Liver (tissue), 9 donors: Measurements from ENCODE around the gene NT5C2. TPM values are rescaled to one million over a fixed set of nuclear protein-coding genes. Genes with fewer than 3 reads are reported as not detected.
"Not testable (repeated sequence)": the region's sequence is repeated elsewhere in the genome, so short reads cannot be mapped to it uniquely, and the experiment has no call there.

ENCODE experiments used
- DNase-seq: peaks from one replicate; pipeline ENCODE4 v3.0.0-alpha.2; 2017; ENCODE audit warnings: low spot score
- H3K27ac ChIP-seq, 2 donors: one replicate each; pipeline ENCODE4 v1.7.0; 2013; ENCODE audit warnings: inconsistent platforms in 2 of 2, low read length in 2 of 2, control low read depth in 1 of 2, low read depth in 1 of 2, mild to moderate bottlenecking in 1 of 2
- H3K27me3 ChIP-seq, 4 donors: one replicate each; pipeline versions ENCODE4 v1.6.1 to v1.7.0; 2013; ENCODE audit warnings: low read length in 3 of 4, inconsistent platforms in 1 of 4, mild to moderate bottlenecking in 1 of 4, moderate library complexity in 1 of 4; ENCODE audit not compliant: control insufficient read depth in 4 of 4, insufficient read depth in 4 of 4
- H3K36me3 ChIP-seq, 4 donors: one replicate each; pipeline versions ENCODE4 v1.6.1 to v1.7.0; 2013; ENCODE audit warnings: low read length in 3 of 4, mild to moderate bottlenecking in 3 of 4, low read depth in 1 of 4, moderate library complexity in 1 of 4; ENCODE audit not compliant: control insufficient read depth in 4 of 4, insufficient read depth in 3 of 4
- H3K4me1 ChIP-seq, 4 donors: one replicate each; pipeline versions ENCODE4 v1.6.1 to v1.7.0; 2013; ENCODE audit warnings: low read length in 3 of 4, mild to moderate bottlenecking in 3 of 4, moderate library complexity in 1 of 4; ENCODE audit not compliant: control insufficient read depth in 4 of 4, insufficient read depth in 4 of 4
- H3K4me3 ChIP-seq, 3 donors: one replicate each; pipeline versions ENCODE4 v1.6.1 to v1.7.0; 2013; ENCODE audit warnings: low read length in 3 of 3, control low read depth in 1 of 3, low read depth in 1 of 3, mild to moderate bottlenecking in 1 of 3
- H3K9ac ChIP-seq, 2 donors: one replicate each; pipeline ENCODE4 v1.7.0; 2013; ENCODE audit warnings: low read length in 2 of 2, mild to moderate bottlenecking in 2 of 2, moderate library complexity in 2 of 2, control low read depth in 1 of 2, low read depth in 1 of 2
- H3K9me3 ChIP-seq, 4 donors: one replicate each; pipeline versions ENCODE4 v1.6.1 to v1.7.0; 2013; ENCODE audit warnings: low read length in 3 of 4; ENCODE audit not compliant: control insufficient read depth in 4 of 4
- FOXA2 ChIP-seq: IDR thresholded peaks from 2 replicates; pipeline ENCODE4 v1.6.1; 2016; ENCODE audit warnings: antibody characterized with exemption
- GABPA ChIP-seq, 2 donors: IDR thresholded peaks in 1 of 2; conservative IDR thresholded peaks in 1 of 2; 2 replicates each; pipeline ENCODE4 v1.6.1; 2016; ENCODE audit warnings: antibody characterized with exemption in 2 of 2, mild to moderate bottlenecking in 1 of 2, moderate library complexity in 1 of 2
- HNF4G ChIP-seq: IDR thresholded peaks from 2 replicates; pipeline ENCODE4 v1.6.1; 2016; ENCODE audit warnings: antibody characterized with exemption
- RAD21 ChIP-seq, 2 donors: IDR thresholded peaks; 2 replicates each; pipeline ENCODE4 v1.6.1; 2016; ENCODE audit warnings: antibody characterized with exemption in 2 of 2, mild to moderate bottlenecking in 2 of 2
- YY1 ChIP-seq: IDR thresholded peaks from 2 replicates; pipeline ENCODE4 v1.6.1; 2016; ENCODE audit warnings: antibody characterized with exemption, mild to moderate bottlenecking
- WGBS: extraction: QIAGEN DNeasy Blood & Tissue Kit; methylation state at CpG from one replicate; pipeline ENCODE4 v1.1.7; 2013; 5-methylcytosine and 5-hydroxymethylcytosine counted together
- polyA plus RNA-seq, 2 donors: library from polyadenylated mRNA; stranded (reverse) in 1 of 2; unstranded in 1 of 2; fragments of 200-250 nt in 1 of 2; fragments of >200 nt in 1 of 2; fragmentation: Nextera tagmentation in 1 of 2; extraction: Ambion mirVana in 1 of 2; gene quantifications; one replicate each; pipeline versions ENCODE4 v1.2.1 to v1.2.3, GENCODE V29; 2013 to 2015
- total RNA-seq, 2 donors: library from RNA; depleted of rRNA; stranded (reverse); fragments of >200 nt; gene quantifications; one replicate each; pipeline ENCODE4 v1.2.3, GENCODE V29; 2014
- TF ChIP-seq, protein P1 (sequence below): IDR thresholded peaks from 2 replicates; pipeline ENCODE4 v1.6.1; 2016; ENCODE audit warnings: antibody characterized with exemption
- TF ChIP-seq, protein P2 (sequence below): fragments of 150-350 bp; IDR thresholded peaks from 2 replicates; pipeline ENCODE4 v1.5.1; 2017; ENCODE audit warnings: improper control_type of control experiment, low read depth, low read length; ENCODE audit not compliant: missing input control
- donor health status: healthy.
- donor health status: healthy.
- donor health status: healthy.
- donor health status: healthy.
- donor health status: healthy.

NT5C2 gene
- total and polyA plus RNA-seq, 4 donors: 14.4 to 65.3 (median 33.0) TPM

DNA sequence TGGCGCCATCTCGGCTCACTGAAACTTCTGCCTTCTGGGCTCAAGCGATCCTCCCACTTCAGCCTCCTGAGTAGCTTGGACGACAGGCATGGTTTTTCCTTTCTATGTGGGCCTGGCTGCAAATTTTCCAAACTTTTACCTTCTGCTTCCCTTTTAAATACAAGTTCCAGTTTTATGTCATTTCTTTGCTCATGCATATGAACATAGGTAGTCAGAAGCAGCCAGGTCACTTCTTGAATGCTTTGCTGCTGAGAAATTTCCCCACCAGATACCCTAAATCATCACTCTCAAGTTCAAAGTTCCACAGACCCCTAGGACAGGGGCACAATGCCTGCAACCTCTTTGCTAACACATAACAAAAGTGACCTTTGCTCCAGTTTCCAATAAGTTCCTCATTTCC, 31.1 kb upstream of the NT5C2 start:
- no peaks in the 10 kb centered on the region for H3K36me3 ChIP-seq
- H3K9me3 ChIP-seq: peaks cover 0 to 6% (median under 1%) of the 10 kb centered on the region in 4 donors
- H3K27ac ChIP-seq: no peak overlapping the region
- no peak overlapping the region for H3K9ac ChIP-seq
- H3K4me1 ChIP-seq: no peaks in the 10 kb centered on the region
- no peak overlapping the region for H3K4me3 ChIP-seq
- no peaks in the 10 kb centered on the region for H3K27me3 ChIP-seq
- WGBS: 90% methylated on average over 4 of the region's 4 CpGs
- DNase-seq: no peak
- TF ChIP-seq GABPA (IDR thresholded peaks at IDR 0.05 in 1 of 2, conservative IDR thresholded peaks at IDR 0.05 in 1 of 2) (no peak), HNF4G (no peak)
- TF ChIP-seq, protein P1, sequence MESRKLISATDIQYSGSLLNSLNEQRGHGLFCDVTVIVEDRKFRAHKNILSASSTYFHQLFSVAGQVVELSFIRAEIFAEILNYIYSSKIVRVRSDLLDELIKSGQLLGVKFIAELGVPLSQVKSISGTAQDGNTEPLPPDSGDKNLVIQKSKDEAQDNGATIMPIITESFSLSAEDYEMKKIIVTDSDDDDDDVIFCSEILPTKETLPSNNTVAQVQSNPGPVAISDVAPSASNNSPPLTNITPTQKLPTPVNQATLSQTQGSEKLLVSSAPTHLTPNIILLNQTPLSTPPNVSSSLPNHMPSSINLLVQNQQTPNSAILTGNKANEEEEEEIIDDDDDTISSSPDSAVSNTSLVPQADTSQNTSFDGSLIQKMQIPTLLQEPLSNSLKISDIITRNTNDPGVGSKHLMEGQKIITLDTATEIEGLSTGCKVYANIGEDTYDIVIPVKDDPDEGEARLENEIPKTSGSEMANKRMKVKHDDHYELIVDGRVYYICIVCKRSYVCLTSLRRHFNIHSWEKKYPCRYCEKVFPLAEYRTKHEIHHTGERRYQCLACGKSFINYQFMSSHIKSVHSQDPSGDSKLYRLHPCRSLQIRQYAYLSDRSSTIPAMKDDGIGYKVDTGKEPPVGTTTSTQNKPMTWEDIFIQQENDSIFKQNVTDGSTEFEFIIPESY: no peak

DNA sequence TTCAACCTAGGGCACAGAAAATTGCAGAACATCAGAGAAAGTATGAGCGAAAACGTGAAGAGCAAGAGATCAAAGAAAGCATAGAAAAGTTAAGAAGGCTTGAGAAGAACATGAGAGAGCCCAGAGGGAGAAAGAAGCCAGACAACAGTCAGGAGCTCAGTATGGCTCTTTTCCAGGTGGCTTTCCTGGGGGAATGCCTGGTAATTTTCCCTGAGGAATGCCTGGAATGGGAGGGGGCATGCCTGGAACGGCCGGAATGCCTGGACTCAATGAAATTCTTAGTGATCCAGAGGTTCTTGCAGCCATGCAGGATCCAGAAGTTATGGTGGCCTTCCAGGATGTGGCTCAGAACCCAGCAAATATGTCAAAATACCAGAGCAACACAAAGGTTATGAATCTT, 23.3 kb upstream of the NT5C2 start:
- not testable (repeated sequence) for H3K36me3 ChIP-seq, H3K4me3 ChIP-seq, DNase-seq, H3K9ac ChIP-seq, H3K9me3 ChIP-seq, H3K4me1 ChIP-seq, H3K27ac ChIP-seq, H3K27me3 ChIP-seq
- 63% methylated on average over 4 of the region's 4 CpGs for WGBS

DNA sequence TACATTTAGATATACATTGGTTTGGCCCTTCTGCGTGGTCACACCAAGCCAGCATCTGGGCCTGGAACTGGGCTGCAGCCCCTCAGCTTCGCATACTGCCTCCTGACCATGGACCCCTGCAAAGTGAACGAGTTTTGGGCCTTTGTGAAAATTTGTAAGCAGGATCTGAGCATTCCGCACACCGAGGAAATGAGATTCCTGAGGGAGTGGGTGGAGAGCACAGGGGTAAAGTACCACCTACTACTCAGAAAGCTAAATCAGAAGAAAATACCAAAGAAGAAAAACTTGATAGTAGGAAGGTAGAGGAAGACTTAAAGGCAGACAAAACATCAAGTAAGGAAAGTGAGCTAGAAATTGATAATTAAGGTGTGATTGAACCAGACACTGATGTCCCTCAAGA, 22.5 kb upstream of the NT5C2 start:
- TF ChIP-seq, protein P2, sequence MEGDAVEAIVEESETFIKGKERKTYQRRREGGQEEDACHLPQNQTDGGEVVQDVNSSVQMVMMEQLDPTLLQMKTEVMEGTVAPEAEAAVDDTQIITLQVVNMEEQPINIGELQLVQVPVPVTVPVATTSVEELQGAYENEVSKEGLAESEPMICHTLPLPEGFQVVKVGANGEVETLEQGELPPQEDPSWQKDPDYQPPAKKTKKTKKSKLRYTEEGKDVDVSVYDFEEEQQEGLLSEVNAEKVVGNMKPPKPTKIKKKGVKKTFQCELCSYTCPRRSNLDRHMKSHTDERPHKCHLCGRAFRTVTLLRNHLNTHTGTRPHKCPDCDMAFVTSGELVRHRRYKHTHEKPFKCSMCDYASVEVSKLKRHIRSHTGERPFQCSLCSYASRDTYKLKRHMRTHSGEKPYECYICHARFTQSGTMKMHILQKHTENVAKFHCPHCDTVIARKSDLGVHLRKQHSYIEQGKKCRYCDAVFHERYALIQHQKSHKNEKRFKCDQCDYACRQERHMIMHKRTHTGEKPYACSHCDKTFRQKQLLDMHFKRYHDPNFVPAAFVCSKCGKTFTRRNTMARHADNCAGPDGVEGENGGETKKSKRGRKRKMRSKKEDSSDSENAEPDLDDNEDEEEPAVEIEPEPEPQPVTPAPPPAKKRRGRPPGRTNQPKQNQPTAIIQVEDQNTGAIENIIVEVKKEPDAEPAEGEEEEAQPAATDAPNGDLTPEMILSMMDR: no peak
- TF ChIP-seq HNF4G (no peak), RAD21 (IDR thresholded peaks at IDR 0.05) (no peak), YY1 (no peak), FOXA2 (no peak)
- Histone ChIP-seq H3K27me3 (no peaks in the 10 kb centered on the region), H3K4me1 (no peaks in the 10 kb centered on the region), H3K36me3 (no peaks in the 10 kb centered on the region), H3K9me3 (no peaks in the 10 kb centered on the region), H3K4me3 (no peak overlapping the region), H3K27ac (no peak overlapping the region), H3K9ac (no peak overlapping the region)
- WGBS: 92% methylated on average over 5 of the region's 5 CpGs
- DNase-seq: no peak

DNA sequence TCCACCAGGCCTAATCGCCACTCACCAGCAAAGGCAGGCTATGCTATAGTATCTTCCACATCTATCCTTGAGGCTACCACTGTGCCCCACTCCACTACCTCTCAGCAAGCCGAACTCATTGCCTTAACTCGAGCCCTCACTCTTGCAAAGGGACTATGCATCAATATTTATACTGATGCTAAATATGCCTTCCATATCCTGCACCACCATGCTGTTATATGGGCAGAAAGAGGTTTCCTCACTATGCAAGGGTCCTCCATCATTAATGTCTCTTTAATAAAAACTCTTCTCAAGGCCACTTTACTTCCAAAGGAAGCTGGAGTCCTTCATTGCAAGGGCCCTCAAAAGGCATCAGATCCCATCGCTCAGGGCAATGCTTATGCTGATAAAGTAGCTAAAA, 17.2 kb upstream of the NT5C2 start:
- not testable (repeated sequence) for DNase-seq, H3K4me3 ChIP-seq, H3K9ac ChIP-seq, H3K27me3 ChIP-seq, H3K36me3 ChIP-seq, H3K4me1 ChIP-seq, H3K9me3 ChIP-seq, H3K27ac ChIP-seq
- WGBS: 91% methylated on average over 4 of the region's 4 CpGs

DNA sequence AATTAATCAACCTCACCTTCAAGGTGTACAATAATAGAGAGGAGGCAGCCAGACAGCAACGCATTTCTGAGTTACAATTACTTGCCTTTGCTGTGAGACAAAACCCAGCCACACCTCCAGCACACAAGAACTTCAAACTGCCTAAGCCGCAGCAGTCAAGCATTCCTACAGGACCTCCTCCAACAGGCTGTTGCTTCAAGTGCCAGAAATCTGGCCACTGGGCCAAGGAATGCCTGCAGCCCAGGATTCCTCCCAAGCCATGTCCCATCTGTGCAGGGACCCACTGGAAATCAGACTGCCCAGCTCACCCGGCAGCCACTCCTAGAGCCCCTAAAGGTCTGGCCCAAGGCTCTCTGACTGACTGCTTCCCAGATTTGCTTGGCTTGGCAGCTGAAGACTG, 14.6 kb upstream of the NT5C2 start:
- WGBS: 82% methylated on average over 3 of the region's 3 CpGs
- not testable (repeated sequence) for H3K9ac ChIP-seq, H3K4me1 ChIP-seq, H3K4me3 ChIP-seq, H3K27me3 ChIP-seq, H3K36me3 ChIP-seq, H3K9me3 ChIP-seq, DNase-seq, H3K27ac ChIP-seq
